Epithelial cell of esophagus (primary cell): ENCODE results near the gene SRSF10.

Experiments used
- DNase-seq: peaks from one replicate; pipeline ENCODE4 v3.0.0; 2010; ENCODE audit warnings: low read depth
- H3K4me3 ChIP-seq: 2 replicates; pipeline ENCODE4 v1.5.1; 2011; ENCODE audit warnings: mild to moderate bottlenecking, low read length, control low read depth
- TF ChIP-seq, protein P1 (sequence below): IDR thresholded peaks from 2 replicates; pipeline ENCODE4 v1.5.1; 2011; ENCODE audit warnings: low read depth, mild to moderate bottlenecking, low read length, control low read depth, inconsistent platforms; ENCODE audit not compliant: insufficient read depth; ENCODE audit errors: missing control alignments

SRSF10 gene

DNA sequence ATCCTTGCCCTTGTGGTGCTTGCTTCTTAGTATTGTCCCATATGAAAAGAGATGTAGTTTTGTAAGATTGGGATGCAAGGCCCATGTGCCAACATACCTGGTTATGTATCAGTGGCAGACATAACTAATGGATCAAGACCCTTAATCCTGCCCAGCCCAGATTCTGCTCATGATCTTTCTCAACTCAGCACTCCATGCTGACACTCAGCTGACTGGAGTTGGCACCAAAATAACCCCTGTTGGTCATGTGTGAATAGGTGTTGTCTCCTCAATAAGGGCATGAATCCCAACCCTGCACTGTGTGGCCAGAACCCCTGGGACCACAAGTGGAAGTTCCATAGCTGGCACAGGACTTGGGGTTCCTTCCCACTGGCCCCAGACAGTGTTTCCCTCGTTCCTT is 53.0 kb downstream of the SRSF10 start:
- TF ChIP-seq, protein P1, sequence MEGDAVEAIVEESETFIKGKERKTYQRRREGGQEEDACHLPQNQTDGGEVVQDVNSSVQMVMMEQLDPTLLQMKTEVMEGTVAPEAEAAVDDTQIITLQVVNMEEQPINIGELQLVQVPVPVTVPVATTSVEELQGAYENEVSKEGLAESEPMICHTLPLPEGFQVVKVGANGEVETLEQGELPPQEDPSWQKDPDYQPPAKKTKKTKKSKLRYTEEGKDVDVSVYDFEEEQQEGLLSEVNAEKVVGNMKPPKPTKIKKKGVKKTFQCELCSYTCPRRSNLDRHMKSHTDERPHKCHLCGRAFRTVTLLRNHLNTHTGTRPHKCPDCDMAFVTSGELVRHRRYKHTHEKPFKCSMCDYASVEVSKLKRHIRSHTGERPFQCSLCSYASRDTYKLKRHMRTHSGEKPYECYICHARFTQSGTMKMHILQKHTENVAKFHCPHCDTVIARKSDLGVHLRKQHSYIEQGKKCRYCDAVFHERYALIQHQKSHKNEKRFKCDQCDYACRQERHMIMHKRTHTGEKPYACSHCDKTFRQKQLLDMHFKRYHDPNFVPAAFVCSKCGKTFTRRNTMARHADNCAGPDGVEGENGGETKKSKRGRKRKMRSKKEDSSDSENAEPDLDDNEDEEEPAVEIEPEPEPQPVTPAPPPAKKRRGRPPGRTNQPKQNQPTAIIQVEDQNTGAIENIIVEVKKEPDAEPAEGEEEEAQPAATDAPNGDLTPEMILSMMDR: no peak
- H3K4me3 ChIP-seq: no peak overlapping the region
- DNase-seq: no peak

DNA sequence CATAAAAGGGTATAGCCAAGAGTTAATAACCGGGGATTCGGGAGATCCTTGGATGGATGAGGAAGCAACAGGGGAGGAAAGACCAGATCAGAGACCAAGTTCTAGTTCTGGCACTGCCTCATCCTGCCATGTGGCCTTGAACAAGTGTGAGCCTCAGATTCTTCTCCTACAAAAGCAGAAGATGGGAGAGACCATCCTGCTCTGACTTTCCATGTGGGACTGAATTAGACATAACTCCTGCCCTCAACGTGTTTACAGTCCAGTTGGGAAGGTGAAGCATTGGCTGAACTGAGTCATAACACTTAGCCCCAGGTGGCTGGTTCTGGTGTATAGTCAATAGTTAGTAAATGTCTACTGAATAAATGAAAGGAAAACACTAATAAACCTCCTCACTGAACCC is 54.8 kb downstream of the SRSF10 start:
- peak; percentile 9 for DNase-seq
- no peak overlapping the region for H3K4me3 ChIP-seq
- TF ChIP-seq, protein P1: no peak

DNA sequence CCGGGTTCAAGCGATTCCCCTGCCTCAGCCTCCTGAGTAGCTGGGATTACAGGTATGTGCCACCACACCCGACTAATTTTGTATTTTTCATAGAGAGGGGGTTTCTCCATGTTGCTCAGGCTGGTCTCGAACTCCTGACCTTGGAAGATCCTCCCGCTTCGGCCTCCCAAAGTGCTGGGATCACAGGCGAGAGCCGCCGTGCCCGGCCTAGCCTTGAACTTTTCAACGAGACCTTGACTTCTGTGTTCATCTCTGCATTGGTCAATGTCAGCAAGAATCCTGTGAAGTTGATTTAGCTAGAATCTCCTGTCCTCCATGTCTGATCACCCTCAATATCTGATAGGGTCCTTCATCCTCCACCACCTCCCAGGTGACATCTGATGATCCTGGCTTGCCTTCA is 55.5 kb downstream of the SRSF10 start:
- no peak for DNase-seq
- no peak overlapping the region for H3K4me3 ChIP-seq
- TF ChIP-seq, protein P1: no peak

DNA sequence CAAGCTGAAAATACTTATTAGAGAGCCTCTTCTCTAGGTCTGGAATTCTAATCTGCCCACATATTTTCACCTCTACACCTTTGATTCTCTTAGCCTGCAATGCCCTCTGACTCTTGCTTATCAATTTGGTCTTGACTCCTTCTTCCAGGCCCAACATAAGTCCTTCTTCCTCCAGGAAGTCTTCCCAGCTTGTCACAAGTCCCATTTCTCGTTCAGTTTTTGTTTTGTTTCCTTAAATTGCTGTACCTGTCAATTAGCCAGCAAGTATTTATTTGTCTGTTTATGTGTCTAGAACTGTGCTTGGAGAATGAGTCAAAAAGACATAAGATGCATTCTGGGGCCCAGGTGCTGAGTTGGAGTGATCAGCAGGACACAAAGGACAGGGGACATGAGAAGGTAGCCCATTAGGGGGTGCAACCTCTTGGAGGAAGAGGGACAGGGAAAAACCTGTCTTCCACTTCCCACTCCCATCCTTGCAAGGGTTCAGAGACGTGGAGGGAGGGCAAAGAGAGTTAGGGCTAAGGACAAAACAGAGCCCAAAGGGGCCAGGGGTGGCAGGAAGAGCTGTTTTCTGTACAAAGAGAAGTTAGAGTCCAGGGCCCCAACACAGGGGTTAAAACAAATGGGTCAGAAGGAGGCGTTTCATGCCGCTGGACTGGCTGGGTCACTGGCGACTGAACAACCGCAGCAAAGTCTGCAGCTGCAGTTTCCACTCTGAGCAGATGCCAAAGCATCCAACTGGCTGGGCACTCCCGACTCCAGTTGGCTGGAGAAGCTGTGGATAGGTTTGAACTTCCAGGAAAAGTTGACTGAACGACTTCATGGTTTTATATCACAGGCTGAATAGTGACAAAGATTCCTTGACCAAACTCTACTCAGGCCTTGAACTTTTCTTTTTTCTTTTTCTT is 56.3 kb downstream of the SRSF10 start:
- TF ChIP-seq, protein P1: no peak
- no peak for DNase-seq
- H3K4me3 ChIP-seq: no peak overlapping the region

DNA sequence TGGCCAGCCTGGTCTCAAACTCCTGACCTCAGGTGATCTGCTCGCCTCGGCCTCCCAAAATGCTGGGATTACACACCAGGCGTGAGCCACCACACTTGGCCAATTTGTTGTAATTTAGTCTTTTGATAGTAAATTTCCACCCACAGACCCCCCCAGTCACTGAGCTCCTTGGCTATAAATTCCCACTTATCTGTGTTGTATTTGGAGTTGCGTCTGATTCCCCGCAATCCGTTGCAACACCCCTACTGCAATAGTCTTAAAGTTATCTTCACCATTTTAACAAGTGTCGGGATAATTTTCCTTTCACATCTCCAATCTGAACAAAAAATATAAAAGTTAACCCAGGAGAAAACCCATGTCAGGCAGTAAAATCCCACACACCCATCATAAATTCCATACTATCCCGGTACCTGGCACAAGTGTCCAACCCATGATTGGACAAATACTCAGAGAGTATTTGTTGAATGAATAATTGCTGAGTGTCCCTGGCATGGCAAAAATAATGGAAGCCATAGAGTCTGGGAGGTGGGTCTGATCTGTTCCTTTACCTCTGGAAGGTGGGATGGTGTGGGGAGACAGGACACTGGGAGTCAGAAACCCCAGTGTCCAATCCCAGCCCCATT is 57.7 kb downstream of the SRSF10 start:
- H3K4me3 ChIP-seq: no peak overlapping the region
- DNase-seq: no peak
- TF ChIP-seq, protein P1: no peak

DNA sequence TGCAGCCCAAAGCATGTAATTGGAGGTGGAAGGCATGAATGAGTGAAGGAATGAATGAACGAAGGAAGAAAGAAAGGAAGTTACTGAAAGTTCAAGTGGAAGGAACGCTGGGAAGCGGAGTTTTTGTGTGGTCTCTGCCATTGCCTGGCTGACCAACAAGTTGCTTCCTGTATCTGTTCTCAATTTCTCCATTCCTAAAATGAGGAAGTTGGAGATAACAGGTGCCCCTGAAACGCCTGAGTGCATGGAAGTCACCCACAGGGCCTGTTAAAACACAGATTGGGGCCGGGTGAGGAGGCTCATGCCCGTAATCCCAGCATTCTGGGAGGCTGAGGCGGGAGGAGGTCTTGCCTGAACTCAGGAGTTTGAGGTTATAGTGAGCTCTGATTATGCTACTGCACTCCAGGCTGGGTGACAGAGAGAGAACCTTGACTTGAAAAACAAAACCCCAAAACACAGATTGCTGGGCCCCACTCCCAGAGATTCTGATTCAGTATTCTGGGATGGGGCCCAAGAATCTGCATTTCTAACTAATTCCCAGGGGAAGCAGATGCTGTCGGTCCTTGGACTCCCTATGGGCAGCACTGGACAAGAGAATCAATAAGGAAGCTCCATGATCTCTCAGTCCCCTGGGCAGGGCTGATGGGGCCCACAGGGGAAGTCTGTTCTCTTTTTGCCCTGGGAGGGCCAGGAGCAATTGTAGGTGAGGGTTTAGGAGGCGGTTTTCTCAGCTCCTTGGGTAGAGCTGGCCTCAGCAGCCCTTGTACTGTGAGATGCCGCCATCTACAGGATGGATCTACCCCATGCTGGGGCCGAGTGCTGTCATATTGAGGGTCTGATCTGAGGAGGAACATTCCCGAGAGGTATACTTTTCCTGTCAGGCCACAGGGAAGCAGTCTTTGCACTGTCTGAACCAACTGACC is 63.7 kb downstream of the SRSF10 start:
- peak; percentile 83 for DNase-seq
- TF ChIP-seq, protein P1: peak; percentile 82
- no peak overlapping the region for H3K4me3 ChIP-seq
